Pancreas (tissue), 10 donors: Measurements from ENCODE around the gene CRYBG2. TPM values are rescaled to one million over a fixed set of nuclear protein-coding genes. Genes with fewer than 3 reads are reported as not detected.
A peak's percentile ranks its signal among the peaks of the same experiment; 100 is the strongest.

Experiments
- ATAC-seq, 4 donors: fragments of 200-7000 bp; cut with Tn5 transposase; one replicate each; pipeline versions ENCODE4 v1.8.0 to v1.9.1; 2020; ENCODE audit warnings: mild to moderate bottlenecking in 4 of 4, moderate library complexity in 4 of 4
- DNase-seq, 6 donors: peaks; one replicate each; pipeline ENCODE4 v3.0.0-alpha.2; 2020
- FAIRE-seq: peaks from 2 replicates; lab custom pipeline; 2012; peaks lifted over from hg19 to GRCh38; lab: Jason Lieb, UNC
- H3K27ac ChIP-seq, 4 donors: fragments of 200-600 bp; sonication (generic); 1 replicate in 3 of 4; 2 replicates in 1 of 4; pipeline versions ENCODE4 v1.5.0 to v1.8.0; 2020
- H3K27me3 ChIP-seq, 4 donors: fragments of 200-600 bp; one replicate each; pipeline ENCODE4 v1.8.0; 2021
- H3K36me3 ChIP-seq, 3 donors: fragments of 200-600 bp; sonication (generic) in 1 of 3; one replicate each; pipeline versions ENCODE4 v1.5.0 to v1.8.0; 2020 to 2021
- H3K4me1 ChIP-seq, 3 donors: fragments of 200-600 bp; one replicate each; pipeline ENCODE4 v1.8.0; 2021
- H3K4me3 ChIP-seq, 4 donors: fragments of 200-600 bp; sonication (generic) in 2 of 4; one replicate each; pipeline versions ENCODE4 v1.5.0 to v1.8.0; 2020 to 2021
- H3K9me3 ChIP-seq, 4 donors: fragments of 200-600 bp; one replicate each; pipeline ENCODE4 v1.8.0; 2021
- CTCF ChIP-seq, 4 donors: fragments of 200-600 bp; sonication (generic) in 3 of 4; IDR thresholded peaks; one replicate each; pipeline versions ENCODE4 v1.5.0 to v1.8.0; 2021; ENCODE audit warnings: antibody characterized with exemption in 4 of 4
- WGBS, 2 donors: extraction: QIAGEN DNeasy Blood & Tissue Kit; methylation state at CpG; one replicate each; pipeline ENCODE4 v1.1.7; 2013; 5-methylcytosine and 5-hydroxymethylcytosine counted together
- intact Hi-C, 3 donors: fragments of 100-400 bp; cut with DNase I; formaldehyde crosslinking; loops; one replicate each; pipeline versions ENCODE4 v1.11.1 to v1.14.2; 2022
- polyA plus RNA-seq, 2 donors: library from polyadenylated mRNA; stranded (reverse); fragments of 200-250 nt; gene quantifications; one replicate each; pipeline ENCODE4 v1.2.3, GENCODE V29; 2013
- total RNA-seq, 6 donors: library from RNA; stranded (reverse); fragmentation: NEBNext Ultra II Directional in 4 of 6; extraction: Animal tissue kit (Norgen Biotek cat#: 25700) in 4 of 6; gene quantifications; one replicate each; pipeline versions ENCODE4 v1.2.1 to v1.2.4, GENCODE V29; 2021 to 2023
- donor health status: healthy with polysubstance abuse.
- donor health status: DM: no; HTN: no; CAD: no; lungs with moderate emphysema.
- donor health status: DM: no; HTN: no; CAD: no.
- donor health status: control.
- donor health status: control.
- donor health status: Bipolar disorder and iron deficiency.
- donor health status: DM: yes; HTN: yes; CAD: no.
- donor health status: DM: no; HTN: no; CAD: no.
- donor health status: DM: no; HTN: no; CAD: no.
- donor health status: DM: yes; HTN: yes; CAD: no.

Gene CRYBG2
- total and polyA plus RNA-seq, 8 donors, result 0.12 to 2.0 (median 0.60) TPM

GRCh38 chr1:26281091-26281958 is 72.6 kb downstream of the CRYBG2 start:
- Histone ChIP-seq H3K36me3 (no peaks in the 10 kb centered on the region), H3K9me3 (no peaks in the 10 kb centered on the region), H3K4me1 (peaks cover 25 to 44% (median 29%) of the 10 kb centered on the region in 3 donors), H3K4me3 (peak overlapping the region in 2 of 4 donors; percentile 68 to 100), H3K27ac (peak overlapping the region in 1 of 4 donors; percentile 2), H3K27me3 (no peaks in the 10 kb centered on the region)
- no peak for TF ChIP-seq CTCF (IDR thresholded peaks at IDR 0.05)
- DNase-seq (no peak), ATAC-seq (no peak), FAIRE-seq (no peak)
- 93 to 98% methylated on average over 5 of the region's 5 CpGs for WGBS, 2 donors
- intact Hi-C loops, result loop anchor here in 1 of 3 donors (5.0 kb wide), 1 partner anchor 41 kb away; no protein-coding TSS in a partner anchor

GRCh38 chr1:26280333-26281042 is 73.4 kb downstream of the CRYBG2 start:
- no peaks in the 10 kb centered on the region for H3K36me3 ChIP-seq
- 28 to 39% methylated on average over 14 to 20 of the region's 20 CpGs for WGBS, 2 donors
- no peaks in the 10 kb centered on the region for H3K9me3 ChIP-seq
- ATAC-seq (no peak), FAIRE-seq (no peak), DNase-seq (peak in 3 of 6 donors; percentile 29 to 56 (median 41))
- H3K27me3 ChIP-seq, result no peaks in the 10 kb centered on the region
- intact Hi-C loops, result loop anchor here in 1 of 3 donors (5.0 kb wide), 1 partner anchor 42 kb away; no protein-coding TSS in a partner anchor
- peak overlapping the region; percentile 68 to 100 (median 80) for H3K4me3 ChIP-seq
- peaks cover 33 to 52% (median 36%) of the 10 kb centered on the region in 3 donors for H3K4me1 ChIP-seq
- H3K27ac ChIP-seq, result peak overlapping the region; percentile 85 to 95 (median 93)
- TF ChIP-seq CTCF (IDR thresholded peaks at IDR 0.05), result no peak

GRCh38 chr1:26279456-26280332 is 74.2 kb downstream of the CRYBG2 start, which contains the start of gene SH3BGRL3:
Gene SH3BGRL3 (plus strand): TSS chr1:26280086. CDS start chr1:26280156, 70 bp downstream.
- Histone ChIP-seq H3K4me3 (peak within 1 kb of the TSS; percentile 68 to 100 (median 80)), H3K27ac (peak within 1 kb of the TSS; percentile 85 to 95 (median 93)), H3K9me3 (no peaks in the 10 kb centered on the region), H3K4me1 (peaks cover 33 to 57% (median 36%) of the 10 kb centered on the region in 3 donors), H3K27me3 (no peaks in the 10 kb centered on the region), H3K36me3 (no peaks in the 10 kb centered on the region)
- intact Hi-C loops, result loop anchor here in 2 of 3 donors (5.0 kb wide), 2 partner anchors 38 to 43 kb away; partner anchors contain the start of gene CD52 (in 1 of the 2)
- ATAC-seq (peak; percentile 84 to 87 (median 86)), FAIRE-seq (no peak), DNase-seq (peak; percentile 88 to 95 (median 90))
- no peak for TF ChIP-seq CTCF (IDR thresholded peaks at IDR 0.05)
- WGBS, 2 donors, result 1 to 3% methylated on average over 23 to 66 of the region's 66 CpGs

- no peaks in the 10 kb centered on the region for H3K27me3 ChIP-seq
- no peak for TF ChIP-seq CTCF (IDR thresholded peaks at IDR 0.05)
- peak overlapping the region in 3 of 4 donors; percentile 68 to 100 (median 84) for H3K4me3 ChIP-seq
- ATAC-seq, result peak in 3 of 4 donors; percentile 1 to 22 (median 5)
- no peak for FAIRE-seq
- no peaks in the 10 kb centered on the region for H3K9me3 ChIP-seq
- peak overlapping the region; percentile 85 to 95 (median 93) for H3K27ac ChIP-seq
- H3K36me3 ChIP-seq, result no peaks in the 10 kb centered on the region
- H3K4me1 ChIP-seq, result peaks cover 33 to 53% (median 36%) of the 10 kb centered on the region in 3 donors
- peak in 2 of 6 donors; percentile 39 to 46 for DNase-seq
- intact Hi-C loops, result loop anchor here in 1 of 3 donors (5.0 kb wide), 1 partner anchor 38 kb away; the partner anchor contains the start of gene CD52
- WGBS, 2 donors, result 49 to 55% methylated on average over 9 of the region's 9 CpGs
These were observed 75.0 kb downstream of the CRYBG2 start for GRCh38 chr1:26278724-26279455.
